AG04450 (cell line): ENCODE data around the gene CLDN15. TPM values are rescaled to one million over a fixed set of nuclear protein-coding genes. Genes with fewer than 3 reads are reported as not detected.

ENCODE experiments used
- CTCF ChIA-PET: fragments of 300-600, 350-600 bp; formaldehyde crosslinking; extraction: SDS; loops from one replicate; lab custom pipeline; 2022; ENCODE audit warnings: antibody characterized with exemption, inconsistent platforms; lab: Charles Lee
- POLR2A ChIA-PET: fragments of 350-600 bp; formaldehyde crosslinking; extraction: SDS; loops from one replicate; lab custom pipeline; 2021; ENCODE audit warnings: antibody characterized with exemption, inconsistent platforms; lab: Yijun Ruan, JAX
- DNase-seq: peaks from one replicate; pipeline ENCODE4 v3.0.0-alpha.2; 2011; ENCODE audit warnings: low read depth, low spot score
- H3K27ac ChIP-seq: one replicate; pipeline ENCODE4 v1.5.1; 2012; ENCODE audit warnings: low read depth, low read length, control low read depth
- H3K27me3 ChIP-seq: one replicate; pipeline ENCODE4 v1.6.0; 2012; ENCODE audit warnings: low read length; ENCODE audit not compliant: control insufficient read depth, insufficient read depth
- H3K4me3 ChIP-seq: 2 replicates; pipeline ENCODE4 v1.5.1; 2011; ENCODE audit warnings: mild to moderate bottlenecking, low read depth, low read length, control low read depth
- H3K9me3 ChIP-seq: 2 replicates; pipeline ENCODE4 v1.5.1; 2012; ENCODE audit warnings: low read length; ENCODE audit not compliant: control insufficient read depth, insufficient read depth
- polyA plus RNA-seq: library from polyadenylated mRNA; depleted of rRNA; stranded (reverse); fragments of >200 nt; gene quantifications from 2 replicates; pipeline ENCODE4 v1.2.3, GENCODE V29; 2011
- TF ChIP-seq, protein P1 (sequence below): IDR thresholded peaks from 2 replicates; pipeline ENCODE4 v1.5.1; 2011; ENCODE audit warnings: low read depth, low read length, control low read depth, inconsistent platforms

The CLDN15 gene
- polyA plus RNA-seq, 1 experiment, result 3.3 TPM

GRCh38 chr7:101223528-101223927, 14.1 kb downstream of the CLDN15 start:
- Histone ChIP-seq H3K9me3 (no peaks in the 10 kb centered on the region; the same call in 1 of the 2 replicates), H3K27me3 (no peaks in the 10 kb centered on the region), H3K4me3 (no peak overlapping the region), H3K27ac (no peak overlapping the region)
- DNase-seq, result no peak
- CTCF ChIA-PET, result no interaction called here
- POLR2A ChIA-PET, result interaction anchor here (0.7 kb wide), 1 partner anchor 20 kb away, joined by 3 read pairs; no protein-coding TSS in a partner anchor
- TF ChIP-seq, protein P1, sequence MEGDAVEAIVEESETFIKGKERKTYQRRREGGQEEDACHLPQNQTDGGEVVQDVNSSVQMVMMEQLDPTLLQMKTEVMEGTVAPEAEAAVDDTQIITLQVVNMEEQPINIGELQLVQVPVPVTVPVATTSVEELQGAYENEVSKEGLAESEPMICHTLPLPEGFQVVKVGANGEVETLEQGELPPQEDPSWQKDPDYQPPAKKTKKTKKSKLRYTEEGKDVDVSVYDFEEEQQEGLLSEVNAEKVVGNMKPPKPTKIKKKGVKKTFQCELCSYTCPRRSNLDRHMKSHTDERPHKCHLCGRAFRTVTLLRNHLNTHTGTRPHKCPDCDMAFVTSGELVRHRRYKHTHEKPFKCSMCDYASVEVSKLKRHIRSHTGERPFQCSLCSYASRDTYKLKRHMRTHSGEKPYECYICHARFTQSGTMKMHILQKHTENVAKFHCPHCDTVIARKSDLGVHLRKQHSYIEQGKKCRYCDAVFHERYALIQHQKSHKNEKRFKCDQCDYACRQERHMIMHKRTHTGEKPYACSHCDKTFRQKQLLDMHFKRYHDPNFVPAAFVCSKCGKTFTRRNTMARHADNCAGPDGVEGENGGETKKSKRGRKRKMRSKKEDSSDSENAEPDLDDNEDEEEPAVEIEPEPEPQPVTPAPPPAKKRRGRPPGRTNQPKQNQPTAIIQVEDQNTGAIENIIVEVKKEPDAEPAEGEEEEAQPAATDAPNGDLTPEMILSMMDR, result no peak

GRCh38 chr7:101222275-101222830, 15.2 kb downstream of the CLDN15 start:
- no peaks in the 10 kb centered on the region for H3K27me3 ChIP-seq
- H3K27ac ChIP-seq, result no peak overlapping the region
- TF ChIP-seq, protein P1, result no peak
- H3K9me3 ChIP-seq, result no peaks in the 10 kb centered on the region; the same call in 1 of the 2 replicates
- POLR2A ChIA-PET, result no interaction called here
- no peak for DNase-seq
- no peak overlapping the region for H3K4me3 ChIP-seq
- CTCF ChIA-PET, result interaction anchor here (0.6 to 1.4 kb wide), 2 partner anchors 28 to 30 kb away, joined by 6 to 7 read pairs; no protein-coding TSS in a partner anchor

DNA sequence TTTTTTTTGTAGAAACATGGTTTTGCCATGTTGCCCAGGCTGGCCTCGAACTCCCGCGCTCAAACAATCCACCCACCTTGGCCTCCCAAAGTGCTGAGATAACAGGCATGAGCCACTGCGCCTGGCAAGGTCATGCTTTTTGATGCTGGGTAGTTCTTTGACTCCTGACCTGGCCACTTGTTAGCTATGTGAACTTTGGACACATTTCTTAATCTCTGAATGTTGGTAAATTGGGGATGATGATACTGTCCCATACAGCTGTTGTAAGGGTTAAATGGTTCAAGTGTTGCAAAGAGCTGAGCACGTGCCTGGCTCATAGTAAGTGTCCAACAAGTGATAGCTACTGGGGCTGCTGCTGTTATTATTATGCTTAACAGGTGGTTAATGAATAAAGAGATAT, 17.3 kb downstream of the CLDN15 start:
- ChIA-PET CTCF (interaction anchor here (1.1 to 2.6 kb wide), 3 partner anchors 24 to 76 kb away, joined by 3 to 9 read pairs (median 5); no protein-coding TSS in a partner anchor), POLR2A (no interaction called here)

GRCh38 chr7:101218236-101219125, 19.1 kb downstream of the CLDN15 start:
- TF ChIP-seq, protein P1, result no peak
- no peaks in the 10 kb centered on the region for H3K27me3 ChIP-seq
- peak overlapping the region; percentile 92 for H3K4me3 ChIP-seq
- DNase-seq, result no peak
- ChIA-PET CTCF (interaction anchor here (0.7 to 2.3 kb wide), 15 partner anchors 9 to 328 kb away, joined by 3 to 26 read pairs (median 4); partner anchors contain the start of gene FIS1), POLR2A (interaction anchor here (0.6 to 2.5 kb wide), 14 partner anchors 15 to 452 kb away, joined by 3 to 13 read pairs (median 4); partner anchors contain the start of genes IFT22, SERPINE1, TRIM56 and UFSP1)
- no peak overlapping the region for H3K27ac ChIP-seq
- H3K9me3 ChIP-seq, result no peaks in the 10 kb centered on the region; the same call in 1 of the 2 replicates

More for the DNA sequence above, 17.3 kb downstream of the CLDN15 start:
- TF ChIP-seq, protein P1, result no peak
- Histone ChIP-seq H3K4me3 (no peak overlapping the region), H3K27me3 (no peaks in the 10 kb centered on the region), H3K9me3 (no peaks in the 10 kb centered on the region; the same call in 1 of the 2 replicates), H3K27ac (no peak overlapping the region)
- no peak for DNase-seq
